AG04449 (cell line): ENCODE measurements around the gene BIK.
"Not testable (repeated sequence)": the region's sequence is repeated elsewhere in the genome, so short reads cannot be mapped to it uniquely, and the experiment has no call there.

Source experiments
- CTCF ChIA-PET: fragments of 350-600 bp; formaldehyde crosslinking; extraction: SDS; loops from one replicate; lab custom pipeline; 2021; ENCODE audit warnings: antibody characterized with exemption; lab: Yijun Ruan, JAX
- POLR2A ChIA-PET: fragments of 400-600, 350-600 bp; formaldehyde crosslinking; extraction: SDS; loops from one replicate; lab custom pipeline; 2020; ENCODE audit warnings: antibody characterized with exemption, inconsistent platforms; lab: Yijun Ruan, JAX
- DNase-seq: peaks from one replicate; pipeline ENCODE4 v3.0.0-alpha.2; 2010; ENCODE audit warnings: low read depth, low spot score
- H3K4me3 ChIP-seq: 2 replicates; pipeline ENCODE4 v1.5.1; 2011; ENCODE audit warnings: low read depth, mild to moderate bottlenecking, control low read depth, low read length
- CTCF ChIP-seq: IDR thresholded peaks from one replicate; pipeline ENCODE4 v1.5.1; 2011; ENCODE audit warnings: mild to moderate bottlenecking, moderate library complexity, low read length, control low read depth, inconsistent platforms; ENCODE audit not compliant: insufficient read depth; ENCODE audit errors: missing control alignments

BIK gene

GRCh38 chr22:43135565-43135964 lies 25.0 kb downstream of the BIK start:
- ChIA-PET CTCF (interaction anchor here (0.9 to 2.3 kb wide), 2 partner anchors 9 to 12 kb away, joined by 4 to 5 read pairs; no protein-coding TSS in a partner anchor), POLR2A (no interaction called here)
- H3K4me3 ChIP-seq: no peak overlapping the region
- TF ChIP-seq CTCF: no peak
- DNase-seq: no peak

- peak; percentile 54 for TF ChIP-seq CTCF
- POLR2A ChIA-PET: no interaction called here
- no peak for DNase-seq
- H3K4me3 ChIP-seq: no peak overlapping the region
- CTCF ChIA-PET: interaction anchor here (2.3 kb wide), 1 partner anchor 12 kb away, joined by 5 read pairs; no protein-coding TSS in a partner anchor
These were observed 25.7 kb downstream of the BIK start for GRCh38 chr22:43136255-43136654.

GRCh38 chr22:43136801-43137200 lies 26.3 kb downstream of the BIK start:
- ChIA-PET POLR2A (no interaction called here), CTCF (no interaction called here)
- DNase-seq: no peak
- no peak overlapping the region for H3K4me3 ChIP-seq
- TF ChIP-seq CTCF: no peak

- ChIA-PET CTCF (interaction anchor here (1.1 to 1.8 kb wide), 2 partner anchors 45 to 363 kb away, joined by 3 to 4 read pairs; no protein-coding TSS in a partner anchor), POLR2A (interaction anchor here (0.7 kb wide), 1 partner anchor 375 kb away, joined by 4 read pairs; no protein-coding TSS in a partner anchor)
- no peak for TF ChIP-seq CTCF
- H3K4me3 ChIP-seq: peak within 1 kb of the TSS; percentile 93
- no peak for DNase-seq
These were observed 32.5 kb downstream of the BIK start, which contains the start of gene MCAT for GRCh38 chr22:43142880-43143562. Gene MCAT, minus strand, starts transcription at chr22:43143398. Its CDS starts 50 bp downstream, at chr22:43143348.

GRCh38 chr22:43144949-43145348 lies 34.4 kb downstream of the BIK start:
- CTCF ChIA-PET: interaction anchor here (1.8 kb wide), 1 partner anchor 43 kb away, joined by 4 read pairs; no protein-coding TSS in a partner anchor
- POLR2A ChIA-PET: no interaction called here
- DNase-seq: no peak
- no peak for TF ChIP-seq CTCF
- no peak overlapping the region for H3K4me3 ChIP-seq

- CTCF ChIA-PET, H3K4me3 ChIP-seq, DNase-seq, POLR2A ChIA-PET: not testable (repeated sequence)
These were observed 34.8 kb downstream of the BIK start for GRCh38 chr22:43145371-43145770.

GRCh38 chr22:43146332-43146731 lies 35.8 kb downstream of the BIK start:
- POLR2A ChIA-PET, H3K4me3 ChIP-seq, CTCF ChIA-PET, DNase-seq: not testable (repeated sequence)
